GM19328 (cell line): Measurements from ENCODE around the gene CPNE5.

Experiments
- ATAC-seq: cut with Tn5 transposase; IDR thresholded peaks from one replicate; pipeline ENCODE4 v1.9.1; 2021; ENCODE audit warnings: mild to moderate bottlenecking, moderate library complexity; ENCODE audit not compliant: unreplicated experiment

Gene CPNE5

GRCh38 chr6:36793913-36794712 lies 45.1 kb downstream of the CPNE5 start:
- ATAC-seq, result no peak

DNA sequence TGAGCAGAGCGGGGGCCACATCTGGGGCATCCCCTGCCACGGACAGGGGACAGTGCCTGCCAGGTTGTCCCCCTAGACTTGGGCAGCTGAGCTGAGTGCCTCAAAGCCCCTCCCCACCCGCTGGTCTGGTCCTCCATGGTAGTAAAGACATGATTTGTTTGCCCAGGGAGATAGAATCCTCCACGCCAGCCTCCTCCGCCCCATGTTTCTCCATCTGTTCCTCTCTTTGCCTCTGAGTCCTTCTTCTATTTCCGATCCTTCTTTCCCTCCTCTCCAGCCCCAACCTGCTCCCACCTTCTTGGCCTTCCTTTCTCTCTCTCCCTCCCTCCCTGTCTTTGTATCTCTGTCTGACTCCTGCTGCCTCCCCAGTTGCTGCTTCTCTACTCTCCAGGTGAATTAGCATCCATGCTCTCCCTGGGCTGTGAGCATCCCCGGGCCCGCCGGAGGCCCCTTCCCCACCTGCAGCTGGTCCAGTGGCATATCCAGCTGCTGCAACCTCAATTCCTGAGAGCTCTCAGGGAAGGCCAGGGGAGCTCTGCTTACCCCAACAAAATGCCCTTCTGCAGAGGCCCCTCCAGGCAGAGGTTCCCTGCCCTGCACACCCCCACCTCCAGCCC lies 45.8 kb downstream of the CPNE5 start:
- ATAC-seq, result no peak

DNA sequence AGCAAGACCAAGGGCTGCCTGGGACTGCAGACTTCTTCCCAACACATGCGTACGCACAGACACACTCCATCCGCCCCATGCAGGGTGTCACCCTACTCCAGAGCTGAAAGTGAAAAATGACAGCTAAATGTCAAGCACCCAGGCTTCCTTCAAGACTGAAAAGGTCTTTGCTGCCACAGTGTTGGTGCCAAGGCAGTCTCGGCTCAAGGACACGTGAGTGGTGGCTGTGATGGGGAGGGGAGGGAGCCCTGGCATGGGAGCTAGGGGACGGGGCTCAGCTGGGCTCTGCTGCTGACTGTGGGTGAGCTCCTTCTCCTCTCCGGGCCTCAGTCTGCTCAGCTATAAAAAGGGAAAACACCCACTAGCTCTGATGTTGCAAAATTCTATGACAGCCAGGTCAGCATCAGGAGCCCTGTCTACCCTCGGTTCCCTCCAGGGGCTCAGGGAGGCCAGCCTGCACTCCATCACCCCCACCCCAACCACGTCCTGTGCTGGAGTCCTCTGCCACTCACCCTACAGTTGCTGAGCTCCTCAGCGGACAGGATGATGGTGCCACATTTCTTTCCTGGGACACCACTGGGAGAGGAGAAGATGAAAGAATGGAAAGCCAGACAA lies 47.6 kb downstream of the CPNE5 start:
- no peak for ATAC-seq

- no peak for ATAC-seq
Measured at GRCh38 chr6:36791085-36791484, 48.2 kb downstream of the CPNE5 start.

DNA sequence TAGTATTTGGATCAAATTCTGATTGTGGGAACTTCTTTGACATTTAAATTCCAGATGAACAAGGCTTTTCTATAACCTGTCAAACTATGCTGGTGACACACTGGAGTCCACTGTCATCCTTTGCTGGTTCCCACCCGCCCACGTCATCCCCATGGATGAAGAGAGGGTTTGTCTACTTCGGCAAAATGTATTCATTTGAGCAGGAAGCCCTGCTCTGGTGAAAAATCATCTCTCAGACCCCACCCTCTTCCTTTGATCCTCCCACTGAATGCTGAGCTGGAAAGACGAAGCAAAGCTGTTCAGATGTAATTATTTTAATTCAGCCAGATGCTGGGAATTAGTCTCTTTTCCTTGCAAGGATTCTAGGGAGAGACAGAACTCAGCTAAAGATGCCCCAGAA lies 50.5 kb downstream of the CPNE5 start:
- no peak for ATAC-seq

DNA sequence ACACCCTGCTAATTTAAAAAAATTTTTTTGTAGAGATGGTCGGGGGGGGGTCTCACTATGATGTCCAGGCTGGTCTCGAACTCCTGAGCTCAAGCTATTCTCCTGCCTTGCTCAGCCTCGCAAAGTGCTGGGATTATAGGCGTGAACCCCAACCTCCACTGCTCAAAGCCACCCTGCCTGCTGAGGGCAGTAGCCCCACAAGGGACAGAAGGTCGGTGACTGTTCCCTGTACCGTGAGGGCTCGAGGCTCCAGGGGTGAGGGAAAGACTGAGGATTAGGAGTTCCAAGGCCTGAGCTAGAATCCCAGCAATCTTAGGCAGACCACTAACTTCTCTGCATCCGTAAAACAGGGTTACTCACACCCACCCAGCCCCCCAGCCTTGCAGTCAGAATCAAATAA lies 51.1 kb downstream of the CPNE5 start:
- ATAC-seq, result no peak

- ATAC-seq, result no peak
Measured at GRCh38 chr6:36787210-36787609, 52.0 kb downstream of the CPNE5 start.

DNA sequence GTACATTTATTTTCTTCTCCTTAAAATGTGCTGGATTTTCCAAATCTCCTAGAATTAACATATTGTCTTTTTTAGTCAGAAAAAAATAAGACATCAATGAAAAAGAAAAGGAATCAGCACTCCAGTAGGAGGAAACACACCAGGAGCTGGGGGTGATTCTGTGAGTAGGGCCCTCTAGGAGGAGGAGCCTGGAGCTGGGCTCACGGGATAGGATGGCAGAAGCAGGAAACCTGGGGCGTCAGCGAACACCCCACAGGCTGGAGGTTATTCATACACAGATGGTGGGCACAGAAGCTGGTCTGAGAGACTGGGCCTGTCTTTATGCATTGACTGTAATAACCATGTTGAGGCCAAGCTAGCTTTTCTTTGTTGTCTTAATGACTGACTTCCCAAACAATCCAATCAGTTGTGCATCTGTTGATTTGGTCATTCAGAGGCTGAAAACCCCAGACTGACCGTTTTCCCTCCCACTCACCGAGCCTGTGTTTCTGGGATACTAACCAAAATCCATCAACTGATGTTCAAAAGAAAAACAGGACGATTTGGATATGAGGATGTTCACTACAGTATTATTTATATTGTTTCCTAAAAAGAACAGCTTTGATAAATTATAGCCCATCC lies 53.1 kb downstream of the CPNE5 start:
- no peak for ATAC-seq

GRCh38 chr6:36784376-36784636 lies 54.9 kb downstream of the CPNE5 start:
- ATAC-seq, result no peak

DNA sequence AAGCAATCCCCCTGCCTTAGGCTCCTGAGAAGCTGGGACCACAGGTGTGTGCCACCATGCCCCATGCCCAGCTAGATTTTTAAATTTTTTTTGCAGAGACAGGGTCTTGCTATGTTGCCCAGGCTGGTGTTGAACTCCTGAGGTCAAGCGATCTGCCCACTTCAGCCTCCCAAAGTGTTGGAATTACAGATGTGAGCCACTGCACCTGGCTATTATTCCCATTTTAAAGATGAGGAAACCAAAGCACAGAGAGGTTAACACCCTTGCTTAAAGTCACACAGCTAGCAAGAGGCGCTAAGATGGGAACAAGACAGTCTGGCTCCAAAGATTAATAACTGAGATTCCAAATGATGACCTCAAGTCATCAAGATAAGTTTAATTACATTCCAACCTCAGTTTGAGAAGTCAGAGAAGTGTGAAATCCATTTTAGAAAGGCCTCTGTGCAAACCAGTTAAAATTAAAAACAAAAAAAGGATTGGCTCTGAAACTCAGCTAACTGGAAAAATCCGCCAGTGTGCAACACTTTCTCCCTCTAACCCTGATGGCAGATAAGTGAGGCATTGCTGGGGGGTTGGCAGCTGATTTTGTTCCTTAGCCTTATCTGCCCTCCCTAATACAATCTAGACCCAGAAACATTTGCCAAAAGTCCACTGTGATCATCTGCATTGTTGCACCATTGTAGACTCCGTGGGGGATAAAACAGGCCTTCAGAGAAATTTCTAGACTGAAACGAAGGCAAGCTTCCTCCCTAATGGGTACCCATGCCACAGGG lies 55.5 kb downstream of the CPNE5 start:
- no peak for ATAC-seq

DNA sequence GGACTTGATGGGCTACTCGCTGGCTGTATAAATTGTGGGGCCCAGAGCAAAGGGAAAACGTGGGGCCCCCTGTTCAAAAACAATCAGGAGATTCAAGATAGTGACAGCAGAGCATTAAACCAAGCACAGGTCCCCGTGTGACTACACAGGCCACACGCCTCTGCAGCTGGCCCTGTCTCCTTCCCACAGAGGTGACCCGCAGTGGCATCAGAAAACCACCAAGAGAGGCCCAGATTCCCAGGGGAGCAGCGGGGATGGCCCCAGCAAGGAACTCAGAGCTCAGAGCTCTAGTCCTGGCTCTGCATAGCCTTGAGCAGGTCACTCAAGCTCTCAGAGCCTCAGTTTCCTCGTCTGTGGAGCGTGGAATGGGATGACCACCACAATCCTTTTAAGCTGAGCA lies 57.6 kb downstream of the CPNE5 start:
- no peak for ATAC-seq

DNA sequence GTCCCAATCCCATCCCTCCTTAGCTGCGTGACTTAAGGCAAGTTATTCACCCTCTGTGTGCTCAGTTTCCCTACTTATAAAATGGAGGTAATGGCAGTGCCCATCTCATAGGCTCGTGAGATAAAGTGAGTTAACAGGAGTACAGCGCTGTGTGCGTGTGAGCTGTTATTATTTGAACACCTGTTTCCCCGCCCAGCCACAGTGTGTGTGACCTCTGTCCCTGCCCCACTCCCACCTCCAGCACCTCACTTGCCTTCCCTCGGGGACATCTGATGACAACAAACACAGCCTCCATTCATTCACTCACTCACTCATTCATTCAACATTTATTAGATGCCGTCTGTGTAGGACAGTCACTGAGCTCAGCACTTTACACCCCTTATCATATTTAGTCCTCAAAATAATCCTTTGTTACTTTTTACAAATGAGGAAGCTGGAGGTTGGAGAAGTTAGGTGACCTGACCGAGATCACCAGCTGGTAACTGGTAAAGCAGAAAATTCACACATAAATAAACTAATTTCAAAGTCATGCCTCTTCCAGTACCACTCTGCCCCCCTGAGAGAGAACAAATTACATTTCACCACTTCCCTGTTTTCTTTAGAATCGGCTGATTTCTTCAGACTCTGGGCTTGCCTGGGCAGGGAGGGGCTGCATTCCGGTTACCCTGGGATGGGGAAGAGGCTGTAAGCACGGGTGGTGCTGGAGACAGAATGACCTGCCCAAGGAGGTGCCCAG lies 58.6 kb downstream of the CPNE5 start:
- ATAC-seq, result no peak

DNA sequence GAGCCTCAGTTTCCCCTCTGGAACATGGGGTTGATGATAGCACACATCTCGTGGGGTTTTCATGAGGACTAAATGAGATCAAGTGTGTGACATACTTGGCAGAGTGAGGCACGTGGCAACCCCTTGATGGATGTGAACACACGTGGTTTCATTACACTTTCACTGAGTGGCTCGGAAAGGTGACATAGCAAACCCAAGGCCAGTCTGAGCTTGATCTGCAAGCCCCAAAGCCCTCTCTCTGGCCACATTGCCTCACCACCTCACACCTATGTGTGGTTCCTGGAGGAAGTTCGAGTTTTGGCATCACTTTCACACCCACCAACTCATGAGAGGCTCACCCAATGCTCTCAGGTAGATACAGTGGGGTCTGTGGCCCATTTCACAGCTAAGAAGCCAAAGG lies 60.0 kb downstream of the CPNE5 start:
- no peak for ATAC-seq

- ATAC-seq, result no peak
Measured at GRCh38 chr6:36777801-36778200, 61.4 kb downstream of the CPNE5 start.

- ATAC-seq, result no peak
Measured at GRCh38 chr6:36776167-36776566, 63.1 kb downstream of the CPNE5 start.

DNA sequence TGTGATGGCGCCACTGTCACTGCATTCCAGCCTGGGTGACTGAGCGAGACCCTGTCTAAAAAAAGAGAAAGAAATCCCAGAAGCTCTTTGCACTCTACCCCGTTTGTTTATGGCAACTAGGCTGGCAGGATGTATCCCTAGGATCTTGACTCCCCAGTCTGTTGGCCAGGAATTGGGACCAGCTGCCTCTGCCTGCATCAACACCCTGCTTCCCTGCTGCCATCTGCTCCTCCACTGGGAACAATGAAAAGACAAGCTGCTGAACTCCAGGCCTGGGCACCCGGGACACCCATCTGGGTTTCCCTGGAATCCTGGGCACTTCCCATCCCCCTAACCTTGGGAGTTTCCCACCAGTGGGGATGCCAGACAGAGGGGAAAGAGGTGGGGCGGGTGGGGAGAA lies 64.9 kb downstream of the CPNE5 start:
- no peak for ATAC-seq

DNA sequence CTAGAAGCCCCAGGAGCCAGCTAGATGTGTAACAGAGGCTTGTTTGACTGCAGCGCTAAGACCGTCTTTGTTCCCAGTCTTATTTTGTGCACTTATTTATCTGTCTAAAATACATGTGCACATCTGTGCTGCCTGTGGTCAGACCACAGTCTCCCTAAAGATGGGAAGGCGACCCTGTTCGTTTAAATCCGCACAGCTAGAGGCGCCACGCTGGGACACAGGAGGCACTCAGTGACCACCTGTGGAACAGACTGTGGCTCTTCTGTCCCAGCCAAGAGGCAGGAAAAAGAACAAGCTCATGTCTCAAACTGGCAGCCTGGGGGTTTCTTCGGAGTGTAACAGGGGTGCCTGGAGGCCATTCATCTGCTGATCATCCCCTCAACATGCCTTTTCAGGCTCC lies 66.8 kb downstream of the CPNE5 start:
- ATAC-seq, result no peak

- ATAC-seq, result no peak
Measured at GRCh38 chr6:36771145-36771544, 68.1 kb downstream of the CPNE5 start.

- ATAC-seq, result no peak
Measured at GRCh38 chr6:36769676-36770499, 69.4 kb downstream of the CPNE5 start.

GRCh38 chr6:36769183-36769675 lies 70.0 kb downstream of the CPNE5 start:
- no peak for ATAC-seq
